Endothelial cell of umbilical vein (primary cell): ENCODE data around the gene OPN1SW.

Source experiments
- EZH2 ChIP-seq: IDR thresholded peaks from 2 replicates; pipeline ENCODE4 v1.6.1; 2012; ENCODE audit warnings: borderline replicate concordance, low read depth, mild to moderate bottlenecking, moderate library complexity, low read length, inconsistent platforms; ENCODE audit not compliant: severe bottlenecking
- FOS ChIP-seq: IDR thresholded peaks from 2 replicates; pipeline ENCODE4 v1.6.1; 2011; ENCODE audit warnings: mild to moderate bottlenecking, low read length, moderate library complexity, borderline replicate concordance; ENCODE audit not compliant: insufficient read depth
- GATA2 ChIP-seq: IDR thresholded peaks from 2 replicates; pipeline ENCODE4 v1.7.0; 2011; ENCODE audit warnings: low read depth, mild to moderate bottlenecking, moderate library complexity, mixed read lengths, low read length; ENCODE audit not compliant: insufficient read length, insufficient read depth
- MYC ChIP-seq: IDR thresholded peaks from one replicate; pipeline ENCODE4 v1.6.1; 2011; ENCODE audit warnings: mild to moderate bottlenecking, low read depth, low read length
- POLR2A ChIP-seq: IDR thresholded peaks from 2 replicates; pipeline ENCODE4 v1.6.1; 2012; ENCODE audit warnings: low read depth, mild to moderate bottlenecking, control low read depth, low read length
- TF ChIP-seq, protein P1 (sequence below), 2 donors: IDR thresholded peaks; 1 replicate in 1 of 2; 2 replicates in 1 of 2; pipeline ENCODE4 v1.5.1; 2011; ENCODE audit warnings: low read length in 2 of 2, mild to moderate bottlenecking in 2 of 2, moderate library complexity in 2 of 2, control low read depth in 1 of 2, inconsistent platforms in 1 of 2, low read depth in 1 of 2; ENCODE audit not compliant: insufficient read depth in 1 of 2; ENCODE audit errors: extremely low read depth in 1 of 2
- TF ChIP-seq, protein P2 (sequence below): IDR thresholded peaks from 2 replicates; pipeline ENCODE4 v1.6.1; 2011; ENCODE audit not compliant: insufficient read depth, insufficient read length

DNA sequence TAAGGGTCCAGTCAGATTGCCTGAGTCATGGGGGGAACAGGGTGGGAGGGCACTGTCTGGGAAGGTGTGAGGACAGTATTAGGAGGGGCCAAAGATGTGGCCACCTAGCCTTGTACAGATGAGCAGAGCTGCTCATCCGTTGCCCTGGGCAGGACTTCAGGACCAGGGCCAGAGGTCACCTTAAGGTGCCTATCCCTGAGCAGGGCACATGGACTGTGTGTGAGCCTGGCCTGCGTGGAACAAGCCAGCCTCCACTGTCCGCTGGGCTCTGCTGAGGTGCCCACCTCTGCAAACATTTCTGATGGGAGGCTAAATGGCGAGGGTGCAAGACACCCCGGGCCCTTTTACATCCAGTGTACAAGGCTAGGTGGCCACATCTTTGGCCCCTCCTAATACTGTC lies 3.4 kb upstream of the OPN1SW start:
- TF ChIP-seq, protein P1, sequence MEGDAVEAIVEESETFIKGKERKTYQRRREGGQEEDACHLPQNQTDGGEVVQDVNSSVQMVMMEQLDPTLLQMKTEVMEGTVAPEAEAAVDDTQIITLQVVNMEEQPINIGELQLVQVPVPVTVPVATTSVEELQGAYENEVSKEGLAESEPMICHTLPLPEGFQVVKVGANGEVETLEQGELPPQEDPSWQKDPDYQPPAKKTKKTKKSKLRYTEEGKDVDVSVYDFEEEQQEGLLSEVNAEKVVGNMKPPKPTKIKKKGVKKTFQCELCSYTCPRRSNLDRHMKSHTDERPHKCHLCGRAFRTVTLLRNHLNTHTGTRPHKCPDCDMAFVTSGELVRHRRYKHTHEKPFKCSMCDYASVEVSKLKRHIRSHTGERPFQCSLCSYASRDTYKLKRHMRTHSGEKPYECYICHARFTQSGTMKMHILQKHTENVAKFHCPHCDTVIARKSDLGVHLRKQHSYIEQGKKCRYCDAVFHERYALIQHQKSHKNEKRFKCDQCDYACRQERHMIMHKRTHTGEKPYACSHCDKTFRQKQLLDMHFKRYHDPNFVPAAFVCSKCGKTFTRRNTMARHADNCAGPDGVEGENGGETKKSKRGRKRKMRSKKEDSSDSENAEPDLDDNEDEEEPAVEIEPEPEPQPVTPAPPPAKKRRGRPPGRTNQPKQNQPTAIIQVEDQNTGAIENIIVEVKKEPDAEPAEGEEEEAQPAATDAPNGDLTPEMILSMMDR (IDR thresholded peaks at IDR 0.05; ENCODE audit: extremely low read depth in 1 of 2, insufficient read depth in 1 of 2, low read depth in 1 of 2, low read length in 2 of 2) = no peak
- TF ChIP-seq MYC = no peak
- TF ChIP-seq, protein P2, sequence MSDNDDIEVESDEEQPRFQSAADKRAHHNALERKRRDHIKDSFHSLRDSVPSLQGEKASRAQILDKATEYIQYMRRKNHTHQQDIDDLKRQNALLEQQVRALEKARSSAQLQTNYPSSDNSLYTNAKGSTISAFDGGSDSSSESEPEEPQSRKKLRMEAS = no peak
- no peak for TF ChIP-seq POLR2A
- no peak for TF ChIP-seq FOS
- no peak for TF ChIP-seq EZH2
- no peak for TF ChIP-seq GATA2
